WTC11 (cell line): ENCODE results near the gene GEMIN7.

ENCODE experiments used
- CTCF ChIP-seq: fragments of 200-600 bp; IDR thresholded peaks from 2 replicates; pipeline ENCODE4 v1.8.0; 2022; ENCODE audit warnings: antibody characterized with exemption
- FOXJ3 ChIP-seq: sonication (generic); formaldehyde crosslinking; IDR thresholded peaks from 2 replicates; pipeline ENCODE4 v1.9.0; 2021; ENCODE audit warnings: missing genetic modification reagents, mild to moderate bottlenecking, borderline replicate concordance
- IRF2 ChIP-seq: sonication (generic); formaldehyde crosslinking; IDR thresholded peaks from 2 replicates; pipeline ENCODE4 v1.8.0; 2022; ENCODE audit warnings: low read depth, missing genetic modification reagents, borderline replicate concordance
- MAX ChIP-seq: sonication (generic); formaldehyde crosslinking; IDR thresholded peaks from 2 replicates; pipeline ENCODE4 v1.8.0; 2022; ENCODE audit warnings: mild to moderate bottlenecking, missing genetic modification reagents
- NR2C2 ChIP-seq: sonication (generic); formaldehyde crosslinking; IDR thresholded peaks from 2 replicates; pipeline ENCODE4 v1.8.0; 2022; ENCODE audit warnings: mild to moderate bottlenecking, missing genetic modification reagents
- SMAD4 ChIP-seq: sonication (generic); formaldehyde crosslinking; IDR thresholded peaks from 2 replicates; pipeline ENCODE4 v1.8.0; 2022; ENCODE audit warnings: mild to moderate bottlenecking, missing genetic modification reagents
- STAT6 ChIP-seq: sonication (generic); formaldehyde crosslinking; conservative IDR thresholded peaks from 2 replicates; pipeline ENCODE4 v1.8.1; 2023; ENCODE audit warnings: mild to moderate bottlenecking, low read depth, missing genetic modification reagents, moderate library complexity
- ZNF512 ChIP-seq: sonication (generic); formaldehyde crosslinking; IDR thresholded peaks from 2 replicates; pipeline ENCODE4 v1.8.1; 2022; ENCODE audit warnings: missing genetic modification reagents, borderline replicate concordance
- TF ChIP-seq, protein P1 (sequence below): sonication (generic); formaldehyde crosslinking; IDR thresholded peaks from 2 replicates; pipeline ENCODE4 v1.8.1; 2023; ENCODE audit warnings: mild to moderate bottlenecking, moderate library complexity, missing genetic modification reagents

GRCh38 chr19:45140533-45140932 lies 61.5 kb downstream of the GEMIN7 start:
- TF ChIP-seq STAT6 (CRISPR knock-in tag): no peak
- no peak for TF ChIP-seq CTCF
- TF ChIP-seq MAX (CRISPR knock-in tag): no peak
- TF ChIP-seq NR2C2 (CRISPR knock-in tag): no peak
- TF ChIP-seq, protein P1, sequence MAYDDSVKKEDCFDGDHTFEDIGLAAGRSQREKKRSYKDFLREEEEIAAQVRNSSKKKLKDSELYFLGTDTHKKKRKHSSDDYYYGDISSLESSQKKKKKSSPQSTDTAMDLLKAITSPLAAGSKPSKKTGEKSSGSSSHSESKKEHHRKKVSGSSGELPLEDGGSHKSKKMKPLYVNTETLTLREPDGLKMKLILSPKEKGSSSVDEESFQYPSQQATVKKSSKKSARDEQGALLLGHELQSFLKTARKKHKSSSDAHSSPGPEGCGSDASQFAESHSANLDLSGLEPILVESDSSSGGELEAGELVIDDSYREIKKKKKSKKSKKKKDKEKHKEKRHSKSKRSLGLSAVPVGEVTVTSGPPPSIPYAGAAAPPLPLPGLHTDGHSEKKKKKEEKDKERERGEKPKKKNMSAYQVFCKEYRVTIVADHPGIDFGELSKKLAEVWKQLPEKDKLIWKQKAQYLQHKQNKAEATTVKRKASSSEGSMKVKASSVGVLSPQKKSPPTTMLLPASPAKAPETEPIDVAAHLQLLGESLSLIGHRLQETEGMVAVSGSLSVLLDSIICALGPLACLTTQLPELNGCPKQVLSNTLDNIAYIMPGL (CRISPR knock-in tag): no peak
- no peak for TF ChIP-seq ZNF512 (CRISPR knock-in tag)
- TF ChIP-seq FOXJ3 (CRISPR knock-in tag): no peak
- no peak for TF ChIP-seq IRF2 (CRISPR knock-in tag)
- no peak for TF ChIP-seq SMAD4 (CRISPR knock-in tag)
